RWPE1 (cell line): ENCODE data around the gene NCOA1.
"Not testable (repeated sequence)": the region's sequence is repeated elsewhere in the genome, so short reads cannot be mapped to it uniquely, and the experiment has no call there.

Source experiments
- CTCF ChIA-PET: fragments of 350-600 bp; sonication (Branson Sonifier 250); formaldehyde crosslinking; extraction: SDS; loops from one replicate; lab custom pipeline; 2021; lab: Yijun Ruan, JAX
- POLR2A ChIA-PET: fragments of 400-600 bp; formaldehyde crosslinking; extraction: SDS; loops from one replicate; lab custom pipeline; 2020; ENCODE audit warnings: antibody characterized with exemption; ENCODE audit not compliant: low non-redundant PET; lab: Yijun Ruan, JAX
- DNase-seq: peaks from one replicate; pipeline ENCODE4 v3.0.0; 2012; ENCODE audit warnings: low spot score
- H3K27ac ChIP-seq: fragments of 450-650 bp; 2 replicates; pipeline ENCODE4 v1.5.1; 2017
- TF ChIP-seq, protein P1 (sequence below): fragments of 450-650 bp; conservative IDR thresholded peaks from 2 replicates; pipeline ENCODE4 v1.5.1; 2017; ENCODE audit warnings: low read depth, mild to moderate bottlenecking

NCOA1 gene

DNA sequence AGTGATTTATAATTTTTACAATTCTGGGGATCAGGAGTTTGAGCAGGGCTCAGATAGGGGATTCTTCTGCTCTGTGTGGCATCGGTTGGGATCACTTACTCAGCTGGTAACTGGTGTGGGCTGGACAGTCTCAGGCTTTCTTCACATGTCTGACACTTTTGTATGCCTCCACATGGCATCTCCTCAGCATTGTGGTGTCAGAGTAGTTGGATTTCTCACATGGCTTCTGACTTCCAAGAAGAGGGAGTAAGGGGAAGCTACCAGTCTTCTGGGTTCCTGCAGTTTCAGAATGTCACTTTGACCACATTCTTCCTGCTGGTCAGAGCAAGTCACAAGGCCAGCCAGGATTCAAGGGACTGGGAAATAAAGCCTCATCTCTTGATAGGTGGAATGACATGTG lies 55.6 kb downstream of the NCOA1 start:
- TF ChIP-seq, protein P1, sequence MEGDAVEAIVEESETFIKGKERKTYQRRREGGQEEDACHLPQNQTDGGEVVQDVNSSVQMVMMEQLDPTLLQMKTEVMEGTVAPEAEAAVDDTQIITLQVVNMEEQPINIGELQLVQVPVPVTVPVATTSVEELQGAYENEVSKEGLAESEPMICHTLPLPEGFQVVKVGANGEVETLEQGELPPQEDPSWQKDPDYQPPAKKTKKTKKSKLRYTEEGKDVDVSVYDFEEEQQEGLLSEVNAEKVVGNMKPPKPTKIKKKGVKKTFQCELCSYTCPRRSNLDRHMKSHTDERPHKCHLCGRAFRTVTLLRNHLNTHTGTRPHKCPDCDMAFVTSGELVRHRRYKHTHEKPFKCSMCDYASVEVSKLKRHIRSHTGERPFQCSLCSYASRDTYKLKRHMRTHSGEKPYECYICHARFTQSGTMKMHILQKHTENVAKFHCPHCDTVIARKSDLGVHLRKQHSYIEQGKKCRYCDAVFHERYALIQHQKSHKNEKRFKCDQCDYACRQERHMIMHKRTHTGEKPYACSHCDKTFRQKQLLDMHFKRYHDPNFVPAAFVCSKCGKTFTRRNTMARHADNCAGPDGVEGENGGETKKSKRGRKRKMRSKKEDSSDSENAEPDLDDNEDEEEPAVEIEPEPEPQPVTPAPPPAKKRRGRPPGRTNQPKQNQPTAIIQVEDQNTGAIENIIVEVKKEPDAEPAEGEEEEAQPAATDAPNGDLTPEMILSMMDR = no peak
- ChIA-PET CTCF (no interaction called here), POLR2A (no interaction called here)
- no peak for DNase-seq
- H3K27ac ChIP-seq = no peak overlapping the region

DNA sequence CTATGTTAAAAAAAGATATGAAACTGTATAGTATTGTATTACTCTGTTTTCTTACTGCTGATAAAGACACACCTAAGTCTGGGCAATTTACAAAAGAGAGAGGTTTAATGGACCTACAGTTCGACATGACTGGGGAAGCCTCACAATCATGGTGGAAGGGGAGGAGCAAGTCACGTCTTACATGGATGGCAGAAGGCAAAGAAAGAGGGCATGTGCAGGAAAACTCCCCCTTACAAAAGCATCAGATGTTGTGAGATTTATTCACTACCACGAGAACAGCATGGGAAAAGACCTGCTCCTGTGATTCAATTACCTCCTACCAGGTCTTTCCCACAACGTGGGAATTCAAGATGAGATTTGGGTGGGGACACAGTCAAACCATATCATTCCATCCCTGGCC lies 57.0 kb downstream of the NCOA1 start:
- POLR2A ChIA-PET = no interaction called here

DNA sequence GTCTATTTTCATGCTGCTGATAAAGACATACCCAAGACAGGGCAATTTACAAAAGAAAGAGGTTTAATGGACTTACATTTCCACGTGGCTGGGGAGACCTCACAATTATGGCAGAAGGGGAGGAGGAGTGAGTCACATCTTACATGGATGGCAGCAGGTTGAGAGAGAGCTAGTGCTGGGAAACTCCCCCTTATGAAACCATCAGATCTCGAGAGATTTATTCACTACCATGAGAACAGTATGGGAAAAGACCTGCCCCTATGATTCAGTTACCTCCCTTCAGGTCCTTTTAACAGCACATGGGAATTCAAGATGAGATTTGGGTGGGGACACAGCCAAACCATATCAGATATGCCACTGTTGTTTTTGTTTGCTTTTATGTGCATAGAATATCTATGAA lies 59.2 kb downstream of the NCOA1 start:
- not testable (repeated sequence) for DNase-seq

More for the DNA sequence above, 57.0 kb downstream of the NCOA1 start:
- TF ChIP-seq, protein P1 = no peak
- no peak overlapping the region for H3K27ac ChIP-seq
- CTCF ChIA-PET = no interaction called here
- DNase-seq = no peak

DNA sequence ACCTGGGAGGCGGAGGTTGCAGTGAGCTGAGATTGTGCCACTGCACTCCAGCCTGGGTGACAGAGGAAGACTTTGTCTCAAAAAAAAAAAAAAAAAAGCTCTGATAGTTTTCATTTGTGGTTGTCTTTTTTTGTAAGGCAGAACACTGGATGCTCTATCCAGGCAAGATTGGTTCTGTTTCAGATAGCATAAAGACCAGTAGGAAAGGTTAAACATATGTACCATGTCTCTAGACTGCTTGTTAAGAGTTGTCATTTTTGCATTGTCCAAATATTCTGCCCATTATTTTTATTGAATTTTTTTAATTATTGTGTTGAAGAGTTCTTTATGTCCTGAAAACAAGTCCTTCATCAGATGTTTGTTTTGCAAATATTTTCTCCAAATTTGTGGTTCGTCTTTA lies 60.0 kb downstream of the NCOA1 start:
- CTCF ChIA-PET = no interaction called here
- POLR2A ChIA-PET = no interaction called here
- no peak for DNase-seq
- H3K27ac ChIP-seq = no peak overlapping the region
- TF ChIP-seq, protein P1 = no peak

More for the DNA sequence above, 59.2 kb downstream of the NCOA1 start:
- H3K27ac ChIP-seq, CTCF ChIA-PET, POLR2A ChIA-PET: not testable (repeated sequence)

DNA sequence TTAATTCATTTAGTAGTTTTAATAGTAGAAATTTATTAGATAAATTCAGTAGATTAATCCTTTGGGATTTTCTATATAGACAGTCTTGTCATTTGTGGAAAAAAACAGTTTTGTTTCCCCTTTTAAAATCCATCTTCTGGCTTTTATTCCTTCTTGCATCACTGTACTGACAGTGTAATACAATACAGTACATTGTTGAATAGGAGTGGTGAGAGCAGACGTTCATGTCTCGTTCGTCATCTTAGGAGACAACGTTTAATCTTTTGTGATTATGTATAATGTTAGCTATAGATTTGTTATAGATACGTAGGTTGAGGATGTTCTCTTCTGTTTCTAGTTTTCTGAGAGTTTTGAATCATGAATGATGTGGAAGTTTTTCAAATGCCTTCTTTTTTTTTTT lies 61.8 kb downstream of the NCOA1 start:
- CTCF ChIA-PET = no interaction called here
- TF ChIP-seq, protein P1 = no peak
- POLR2A ChIA-PET = no interaction called here
- no peak for DNase-seq
- H3K27ac ChIP-seq = no peak overlapping the region

DNA sequence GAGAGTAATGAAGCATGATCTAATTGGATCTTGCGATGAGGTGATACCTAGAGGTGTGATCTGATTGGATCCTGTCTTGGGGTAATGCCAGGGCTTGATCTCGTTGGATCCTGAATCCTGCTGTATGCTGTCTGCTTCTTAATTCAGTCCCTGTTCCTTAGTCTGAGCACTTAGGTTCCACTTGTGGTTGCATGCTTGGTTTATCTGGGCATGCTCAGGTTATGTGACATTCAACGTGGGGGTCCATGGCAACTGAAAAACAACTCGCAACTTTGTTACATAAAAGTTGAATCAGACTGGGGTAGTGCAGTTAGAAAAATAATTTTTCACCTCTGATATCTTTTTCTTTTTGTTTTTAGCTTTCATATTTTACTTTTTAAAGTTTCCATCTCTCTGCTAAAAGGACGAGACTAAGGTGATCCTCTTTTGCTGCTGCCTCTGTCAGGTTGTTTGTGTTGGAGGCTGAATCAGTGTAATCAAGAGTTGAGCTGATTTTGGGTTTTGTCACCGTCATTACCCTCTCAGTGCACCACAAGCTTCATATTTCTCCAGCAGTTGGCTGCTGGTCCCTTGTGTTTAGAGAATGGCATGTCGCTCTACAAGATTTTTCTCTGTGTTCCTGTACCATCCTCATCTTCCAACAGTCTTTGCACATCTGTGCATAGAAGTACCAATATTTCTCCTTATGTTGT lies 67.9 kb downstream of the NCOA1 start:
- POLR2A ChIA-PET = no interaction called here
- no peak overlapping the region for H3K27ac ChIP-seq
- TF ChIP-seq, protein P1 = no peak
- DNase-seq = no peak
- CTCF ChIA-PET = interaction anchor here (0.7 kb wide), 1 partner anchor 167 kb away, joined by 5 read pairs; no protein-coding TSS in a partner anchor

DNA sequence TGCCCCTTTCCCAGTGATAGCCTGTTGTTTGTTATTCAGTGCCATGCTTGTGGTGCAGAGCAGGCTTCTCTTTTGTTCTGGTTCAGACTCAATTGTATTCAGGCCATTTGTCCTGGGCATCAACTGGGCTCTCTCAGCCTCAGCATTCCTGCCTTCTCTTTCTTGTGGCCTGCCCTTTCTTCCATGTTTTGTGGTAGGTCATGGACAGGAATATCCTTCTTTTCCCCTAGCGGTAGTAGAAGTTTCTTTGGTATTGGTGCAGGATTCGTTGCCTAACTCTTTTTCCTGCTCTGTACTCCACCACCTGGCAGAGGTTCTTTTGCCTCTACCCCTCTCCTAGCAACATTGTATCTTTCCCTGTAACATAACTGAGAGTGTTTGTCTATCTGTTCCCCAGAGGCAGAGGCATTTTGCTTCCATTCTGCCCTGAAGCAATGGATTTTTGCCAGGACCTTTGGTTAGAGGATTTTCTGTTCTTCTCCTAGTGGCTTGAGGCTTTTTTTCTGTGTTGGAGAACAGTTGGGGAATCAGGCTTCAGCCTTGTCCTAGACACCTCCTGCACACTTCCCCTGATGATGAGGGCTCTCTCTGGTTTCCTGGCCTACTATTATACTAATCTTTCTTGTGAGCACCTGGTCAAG lies 68.5 kb downstream of the NCOA1 start:
- DNase-seq = no peak
- TF ChIP-seq, protein P1 = no peak
- no peak overlapping the region for H3K27ac ChIP-seq
- ChIA-PET POLR2A (no interaction called here), CTCF (interaction anchor here (0.7 kb wide), 1 partner anchor 167 kb away, joined by 5 read pairs; no protein-coding TSS in a partner anchor)
